Measurements from ENCODE around the gene RCVRN. TPM values are rescaled to one million over a fixed set of nuclear protein-coding genes. Genes with fewer than 3 reads are reported as not detected.
"Not testable (repeated sequence)": the region's sequence is repeated elsewhere in the genome, so short reads cannot be mapped to it uniquely, and the experiment has no call there.

The RCVRN gene
- total and polyA plus RNA-seq, 5 donors from 2014 or later, result not detected

DNA sequence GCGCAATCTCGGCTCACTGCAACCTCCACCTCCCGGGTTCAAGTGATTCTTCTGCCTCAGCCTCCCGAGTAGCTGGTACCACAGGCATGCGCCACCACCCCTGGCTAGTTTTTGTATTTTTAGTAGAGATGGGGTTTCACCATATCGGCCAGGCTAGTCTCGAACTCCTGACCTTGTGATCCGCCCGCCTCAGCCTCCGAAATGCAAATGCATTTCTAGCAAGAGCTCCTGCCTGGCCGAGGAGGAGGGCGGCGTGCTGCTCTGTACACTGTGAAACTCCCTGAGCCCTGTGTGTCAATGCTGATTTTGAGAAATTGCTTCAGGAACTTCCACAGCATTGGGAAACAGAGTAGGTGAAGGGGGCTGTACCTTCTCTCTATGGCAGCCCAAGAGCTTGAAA lies 16.1 kb upstream of the RCVRN start:
- H3K27me3 Mint-ChIP-seq; H3K4me1 ChIP-seq (ENCODE audit: control insufficient read depth, insufficient read depth, low read length, poor library complexity, severe bottlenecking); H3K27ac ChIP-seq (ENCODE audit: insufficient read depth, low read length, poor library complexity, severe bottlenecking); H3K36me3 ChIP-seq (ENCODE audit: control insufficient read depth, insufficient read depth, low read length); H3K4me3 Mint-ChIP-seq; H3K27ac Mint-ChIP-seq; H3K9me3 ChIP-seq (ENCODE audit: control insufficient read depth in 2 of 2, low read length in 2 of 2); H3K4me3 ChIP-seq (ENCODE audit: low read depth, low read length); H3K27me3 ChIP-seq (ENCODE audit: control insufficient read depth, insufficient read depth, low read length); H3K36me3 Mint-ChIP-seq; DNase-seq; H3K9me3 Mint-ChIP-seq; H3K4me1 Mint-ChIP-seq; ATAC-seq (ENCODE audit: low read depth in 2 of 2): not testable (repeated sequence)

DNA sequence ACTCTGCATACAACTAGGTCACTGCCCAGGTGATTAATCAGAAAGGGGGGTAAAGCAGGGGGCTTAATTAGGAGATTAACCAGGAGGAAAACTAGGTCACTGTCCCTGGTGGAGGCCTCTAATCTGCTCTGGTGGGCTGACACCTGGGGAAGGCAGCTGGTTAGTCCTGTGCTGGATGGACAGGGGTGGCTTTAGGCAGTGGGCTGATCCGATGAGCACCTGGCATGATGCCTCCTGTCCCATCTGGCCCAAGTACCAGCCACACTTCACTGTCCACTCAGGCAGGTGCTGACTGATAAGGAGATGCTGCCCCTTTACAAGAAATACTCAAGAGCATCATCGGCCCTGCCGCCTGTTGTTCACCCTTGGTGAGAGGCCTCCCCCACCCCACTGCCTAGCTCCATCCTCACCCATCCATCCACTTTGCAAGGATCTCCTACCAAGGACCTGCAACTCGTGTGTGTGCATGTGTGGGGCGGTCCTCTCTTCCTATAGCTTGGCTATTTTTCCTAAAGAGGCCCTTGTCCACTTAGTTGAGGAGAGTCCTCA lies 13.8 kb upstream of the RCVRN start:
- no peak overlapping the region for H3K4me3 Mint-ChIP-seq
- Histone ChIP-seq H3K27me3 (ENCODE audit: control insufficient read depth, insufficient read depth, low read length) (no peaks in the 10 kb centered on the region), H3K27ac (ENCODE audit: insufficient read depth, low read length, poor library complexity, severe bottlenecking) (no peak overlapping the region), H3K36me3 (ENCODE audit: control insufficient read depth, insufficient read depth, low read length) (no peaks in the 10 kb centered on the region), H3K4me3 (ENCODE audit: low read depth, low read length) (no peak overlapping the region), H3K9me3 (ENCODE audit: control insufficient read depth in 2 of 2, low read length in 2 of 2) (no peaks in the 10 kb centered on the region), H3K4me1 (ENCODE audit: control insufficient read depth, insufficient read depth, low read length, poor library complexity, severe bottlenecking) (no peaks in the 10 kb centered on the region)
- H3K27ac Mint-ChIP-seq, result no peak overlapping the region
- no peaks in the 10 kb centered on the region for H3K4me1 Mint-ChIP-seq
- ATAC-seq (ENCODE audit: low read depth in 2 of 2), result no peak
- H3K36me3 Mint-ChIP-seq, result no peaks in the 10 kb centered on the region
- DNase-seq, result no peak
- peaks cover 0 to 2% (median 0%) of the 10 kb centered on the region in 7 donors for H3K9me3 Mint-ChIP-seq
- no peaks in the 10 kb centered on the region for H3K27me3 Mint-ChIP-seq

DNA sequence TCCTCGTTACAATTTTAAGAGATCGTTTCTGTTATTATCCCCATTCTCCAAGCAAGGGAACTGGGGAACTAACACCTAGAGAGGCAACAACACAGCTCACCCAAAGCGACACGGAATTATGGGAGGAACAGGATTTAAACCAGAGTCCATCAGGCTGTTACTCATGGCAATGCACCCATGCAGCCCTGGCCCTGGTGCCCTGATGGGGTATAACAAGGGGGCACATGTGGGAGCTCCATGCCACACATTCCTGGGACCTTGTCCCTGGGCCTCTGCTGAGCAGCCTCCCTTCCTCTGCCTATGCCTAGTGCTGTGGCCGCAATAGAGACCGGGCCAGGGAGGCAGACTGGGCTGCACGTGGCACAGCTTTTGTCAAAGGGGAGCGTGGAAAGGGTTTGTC lies 13.3 kb upstream of the RCVRN start:
- H3K4me1 ChIP-seq (ENCODE audit: control insufficient read depth, insufficient read depth, low read length, poor library complexity, severe bottlenecking), result no peaks in the 10 kb centered on the region
- Mint-ChIP-seq H3K4me3 (no peak overlapping the region), H3K9me3 (peaks cover 0 to 2% (median 0%) of the 10 kb centered on the region in 7 donors), H3K27me3 (no peaks in the 10 kb centered on the region), H3K27ac (no peak overlapping the region), H3K4me1 (no peaks in the 10 kb centered on the region), H3K36me3 (no peaks in the 10 kb centered on the region)
- H3K4me3 ChIP-seq (ENCODE audit: low read depth, low read length), result no peak overlapping the region
- DNase-seq, result no peak
- ATAC-seq (ENCODE audit: low read depth in 2 of 2), result no peak
- H3K27ac ChIP-seq (ENCODE audit: insufficient read depth, low read length, poor library complexity, severe bottlenecking), result no peak overlapping the region
- no peaks in the 10 kb centered on the region for H3K36me3 ChIP-seq (ENCODE audit: control insufficient read depth, insufficient read depth, low read length)
- no peaks in the 10 kb centered on the region for H3K9me3 ChIP-seq (ENCODE audit: control insufficient read depth in 2 of 2, low read length in 2 of 2)
- no peaks in the 10 kb centered on the region for H3K27me3 ChIP-seq (ENCODE audit: control insufficient read depth, insufficient read depth, low read length)

DNA sequence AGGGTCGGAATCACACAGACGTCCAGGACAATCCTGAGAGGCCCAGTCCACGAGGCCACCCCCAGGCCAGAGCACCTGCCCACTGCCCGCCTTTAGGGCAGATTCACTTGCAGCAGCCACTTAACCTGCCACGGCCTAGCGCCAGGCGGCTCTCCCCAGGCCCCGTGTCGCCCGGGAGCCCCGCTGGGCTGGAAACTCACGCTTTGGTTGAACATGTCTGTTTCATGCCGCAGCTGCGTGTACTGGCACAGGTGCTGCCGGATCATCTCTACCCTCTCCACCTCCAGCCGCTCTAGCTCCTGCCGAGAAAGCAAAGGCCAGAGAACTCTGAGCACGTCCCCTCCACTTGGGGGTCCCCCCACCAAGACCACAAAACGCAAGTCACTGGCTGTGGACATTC lies 12.7 kb upstream of the RCVRN start:
- H3K36me3 Mint-ChIP-seq, result no peaks in the 10 kb centered on the region
- no peak for ATAC-seq (ENCODE audit: low read depth in 2 of 2)
- Histone ChIP-seq H3K27ac (ENCODE audit: insufficient read depth, low read length, poor library complexity, severe bottlenecking) (no peak overlapping the region), H3K36me3 (ENCODE audit: control insufficient read depth, insufficient read depth, low read length) (no peaks in the 10 kb centered on the region), H3K27me3 (ENCODE audit: control insufficient read depth, insufficient read depth, low read length) (no peaks in the 10 kb centered on the region), H3K4me1 (ENCODE audit: control insufficient read depth, insufficient read depth, low read length, poor library complexity, severe bottlenecking) (no peaks in the 10 kb centered on the region), H3K9me3 (ENCODE audit: control insufficient read depth in 2 of 2, low read length in 2 of 2) (no peaks in the 10 kb centered on the region), H3K4me3 (ENCODE audit: low read depth, low read length) (no peak overlapping the region)
- no peak for DNase-seq
- peaks cover 0 to 2% (median 0%) of the 10 kb centered on the region in 7 donors for H3K9me3 Mint-ChIP-seq
- no peak overlapping the region for H3K4me3 Mint-ChIP-seq
- H3K27ac Mint-ChIP-seq, result no peak overlapping the region
- no peaks in the 10 kb centered on the region for H3K27me3 Mint-ChIP-seq
- no peaks in the 10 kb centered on the region for H3K4me1 Mint-ChIP-seq

DNA sequence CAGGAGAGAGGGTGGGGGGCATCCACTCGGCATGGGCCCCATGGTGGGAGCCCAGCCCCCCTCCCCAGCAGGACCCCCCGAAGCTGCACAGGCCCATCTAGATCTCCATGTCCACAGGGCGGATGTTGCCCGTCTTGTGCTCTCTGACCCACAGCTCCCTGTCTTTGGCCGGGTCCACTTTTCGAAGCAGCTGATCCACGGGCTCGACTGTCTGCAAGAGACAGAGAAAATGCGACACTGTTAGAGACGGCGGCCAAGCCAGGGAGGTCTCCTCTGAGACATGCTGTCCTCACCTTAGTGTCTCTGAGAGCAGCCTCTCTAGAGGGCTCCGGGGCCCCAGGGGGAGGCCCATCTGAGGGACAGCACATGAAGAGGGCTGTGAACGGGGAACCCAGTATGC lies 12.1 kb upstream of the RCVRN start:
- no peak for ATAC-seq (ENCODE audit: low read depth in 2 of 2)
- Mint-ChIP-seq H3K4me3 (no peak overlapping the region), H3K27me3 (no peaks in the 10 kb centered on the region), H3K9me3 (peaks cover 0 to 2% (median 0%) of the 10 kb centered on the region in 7 donors), H3K4me1 (no peaks in the 10 kb centered on the region), H3K27ac (no peak overlapping the region), H3K36me3 (no peaks in the 10 kb centered on the region)
- no peak overlapping the region for H3K27ac ChIP-seq (ENCODE audit: insufficient read depth, low read length, poor library complexity, severe bottlenecking)
- no peaks in the 10 kb centered on the region for H3K4me1 ChIP-seq (ENCODE audit: control insufficient read depth, insufficient read depth, low read length, poor library complexity, severe bottlenecking)
- no peak for DNase-seq
- no peaks in the 10 kb centered on the region for H3K27me3 ChIP-seq (ENCODE audit: control insufficient read depth, insufficient read depth, low read length)
- no peaks in the 10 kb centered on the region for H3K36me3 ChIP-seq (ENCODE audit: control insufficient read depth, insufficient read depth, low read length)
- no peaks in the 10 kb centered on the region for H3K9me3 ChIP-seq (ENCODE audit: control insufficient read depth in 2 of 2, low read length in 2 of 2)
- no peak overlapping the region for H3K4me3 ChIP-seq (ENCODE audit: low read depth, low read length)

DNA sequence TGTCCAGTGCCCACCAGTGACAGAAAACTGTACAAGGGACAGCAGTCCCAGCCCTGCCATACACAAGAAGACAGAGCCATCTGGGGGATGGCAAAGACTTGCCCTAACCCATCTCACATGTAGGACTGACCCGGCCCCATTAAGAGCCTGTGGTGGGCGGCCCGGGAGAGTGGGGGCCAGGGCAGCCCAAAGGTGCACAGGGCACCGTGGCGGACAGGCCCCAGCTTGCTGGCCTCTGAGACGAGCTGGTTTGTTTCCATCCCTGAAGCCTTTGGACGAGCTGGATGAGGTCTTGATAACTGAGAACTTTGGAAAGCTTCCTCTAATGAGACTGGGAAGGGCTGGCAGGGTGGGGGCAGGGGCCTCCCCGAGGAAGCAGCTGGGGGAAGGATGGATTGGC lies 11.0 kb upstream of the RCVRN start:
- peaks cover 0 to 2% (median 0%) of the 10 kb centered on the region in 7 donors for H3K9me3 Mint-ChIP-seq
- H3K4me1 Mint-ChIP-seq, result no peaks in the 10 kb centered on the region
- no peak overlapping the region for H3K27ac Mint-ChIP-seq
- no peak overlapping the region for H3K4me3 ChIP-seq (ENCODE audit: low read depth, low read length)
- DNase-seq (no peak), ATAC-seq (ENCODE audit: low read depth in 2 of 2) (no peak)
- no peak overlapping the region for H3K4me3 Mint-ChIP-seq
- no peaks in the 10 kb centered on the region for H3K9me3 ChIP-seq (ENCODE audit: control insufficient read depth in 2 of 2, low read length in 2 of 2)
- no peaks in the 10 kb centered on the region for H3K4me1 ChIP-seq (ENCODE audit: control insufficient read depth, insufficient read depth, low read length, poor library complexity, severe bottlenecking)
- no peaks in the 10 kb centered on the region for H3K36me3 ChIP-seq (ENCODE audit: control insufficient read depth, insufficient read depth, low read length)
- no peak overlapping the region for H3K27ac ChIP-seq (ENCODE audit: insufficient read depth, low read length, poor library complexity, severe bottlenecking)
- no peaks in the 10 kb centered on the region for H3K27me3 Mint-ChIP-seq
- no peaks in the 10 kb centered on the region for H3K36me3 Mint-ChIP-seq
- H3K27me3 ChIP-seq (ENCODE audit: control insufficient read depth, insufficient read depth, low read length), result no peaks in the 10 kb centered on the region

- Histone ChIP-seq H3K4me3 (ENCODE audit: low read depth, low read length) (no peak overlapping the region), H3K36me3 (ENCODE audit: control insufficient read depth, insufficient read depth, low read length) (no peaks in the 10 kb centered on the region), H3K9me3 (ENCODE audit: control insufficient read depth in 2 of 2, low read length in 2 of 2) (no peaks in the 10 kb centered on the region), H3K4me1 (ENCODE audit: control insufficient read depth, insufficient read depth, low read length, poor library complexity, severe bottlenecking) (no peaks in the 10 kb centered on the region), H3K27ac (ENCODE audit: insufficient read depth, low read length, poor library complexity, severe bottlenecking) (no peak overlapping the region), H3K27me3 (ENCODE audit: control insufficient read depth, insufficient read depth, low read length) (no peaks in the 10 kb centered on the region)
- H3K4me1 Mint-ChIP-seq, result no peaks in the 10 kb centered on the region
- no peaks in the 10 kb centered on the region for H3K27me3 Mint-ChIP-seq
- peaks cover 0 to 2% (median 0%) of the 10 kb centered on the region in 7 donors for H3K9me3 Mint-ChIP-seq
- H3K27ac Mint-ChIP-seq, result no peak overlapping the region
- no peak overlapping the region for H3K4me3 Mint-ChIP-seq
- no peak for DNase-seq
- no peaks in the 10 kb centered on the region for H3K36me3 Mint-ChIP-seq
- ATAC-seq (ENCODE audit: low read depth in 2 of 2), result no peak
These were observed 8.4 kb upstream of the RCVRN start for GRCh38 chr17:9913476-9913875.

- DNase-seq (no peak), ATAC-seq (ENCODE audit: low read depth in 2 of 2) (no peak)
- Mint-ChIP-seq H3K9me3 (peaks cover 0 to 2% (median 0%) of the 10 kb centered on the region in 7 donors), H3K27ac (no peak overlapping the region), H3K36me3 (no peaks in the 10 kb centered on the region), H3K4me1 (no peaks in the 10 kb centered on the region), H3K4me3 (no peak overlapping the region), H3K27me3 (no peaks in the 10 kb centered on the region)
- Histone ChIP-seq H3K4me1 (ENCODE audit: control insufficient read depth, insufficient read depth, low read length, poor library complexity, severe bottlenecking) (no peaks in the 10 kb centered on the region), H3K9me3 (ENCODE audit: control insufficient read depth in 2 of 2, low read length in 2 of 2) (no peaks in the 10 kb centered on the region), H3K27ac (ENCODE audit: insufficient read depth, low read length, poor library complexity, severe bottlenecking) (no peak overlapping the region), H3K27me3 (ENCODE audit: control insufficient read depth, insufficient read depth, low read length) (no peaks in the 10 kb centered on the region), H3K36me3 (ENCODE audit: control insufficient read depth, insufficient read depth, low read length) (no peaks in the 10 kb centered on the region), H3K4me3 (ENCODE audit: low read depth, low read length) (no peak overlapping the region)
These were observed 7.3 kb upstream of the RCVRN start for GRCh38 chr17:9912121-9913099.

Measured in CD4-positive, CD25-positive, alpha-beta regulatory T cell (primary cell).